ENCODE measurements around the gene GHDC. TPM values are rescaled to one million over a fixed set of nuclear protein-coding genes. Genes with fewer than 3 reads are reported as not detected.

The GHDC gene
- total RNA-seq, 1 donor from 2014 or later = 5.3 TPM

GRCh38 chr17:42236760-42237159, 42.5 kb upstream of the GHDC start:
- DNase-seq = no peak
- Mint-ChIP-seq H3K27me3 (ENCODE audit: unreplicated experiment) (no peaks in the 10 kb centered on the region), H3K4me3 (ENCODE audit: unreplicated experiment) (no peak overlapping the region), H3K27ac (ENCODE audit: unreplicated experiment) (no peak overlapping the region), H3K4me1 (ENCODE audit: low read depth, unreplicated experiment) (peaks cover under 1% of the 10 kb centered on the region), H3K9me3 (ENCODE audit: unreplicated experiment) (no peaks in the 10 kb centered on the region), H3K36me3 (ENCODE audit: unreplicated experiment) (no peaks in the 10 kb centered on the region)
- no peak for TF ChIP-seq CTCF (IDR thresholded peaks at IDR 0.05; ENCODE audit: partially characterized antibody, unreplicated experiment)

GRCh38 chr17:42233994-42234393, 39.7 kb upstream of the GHDC start:
- TF ChIP-seq CTCF (IDR thresholded peaks at IDR 0.05; ENCODE audit: partially characterized antibody, unreplicated experiment) = no peak
- no peaks in the 10 kb centered on the region for H3K27me3 Mint-ChIP-seq (ENCODE audit: unreplicated experiment)
- no peaks in the 10 kb centered on the region for H3K36me3 Mint-ChIP-seq (ENCODE audit: unreplicated experiment)
- H3K4me3 Mint-ChIP-seq (ENCODE audit: unreplicated experiment) = no peak overlapping the region
- H3K4me1 Mint-ChIP-seq (ENCODE audit: low read depth, unreplicated experiment) = peaks cover 4% of the 10 kb centered on the region
- no peak overlapping the region for H3K27ac Mint-ChIP-seq (ENCODE audit: unreplicated experiment)
- no peaks in the 10 kb centered on the region for H3K9me3 Mint-ChIP-seq (ENCODE audit: unreplicated experiment)
- DNase-seq = no peak

DNA sequence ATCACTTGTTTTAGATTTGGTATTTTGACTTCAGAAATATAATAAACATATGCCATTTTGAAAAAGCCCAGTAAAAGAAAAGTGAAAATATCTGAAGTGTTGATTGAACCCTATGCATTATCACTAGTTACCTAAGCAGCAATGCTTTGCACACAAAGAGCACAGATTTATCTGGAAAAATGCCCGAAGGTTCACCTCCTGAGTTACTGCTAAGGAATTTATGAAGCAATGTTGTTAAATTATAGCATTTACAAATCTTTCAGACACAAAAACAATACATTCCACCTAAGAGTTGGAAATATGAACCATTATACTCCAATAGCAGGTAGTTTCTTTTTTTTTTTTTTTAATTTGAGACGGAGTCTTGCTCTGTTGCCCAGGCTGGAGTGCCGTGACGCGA, 38.9 kb upstream of the GHDC start:
- Mint-ChIP-seq H3K4me3 (ENCODE audit: unreplicated experiment) (no peak overlapping the region), H3K9me3 (ENCODE audit: unreplicated experiment) (no peaks in the 10 kb centered on the region), H3K4me1 (ENCODE audit: low read depth, unreplicated experiment) (peaks cover 7% of the 10 kb centered on the region), H3K36me3 (ENCODE audit: unreplicated experiment) (no peaks in the 10 kb centered on the region), H3K27ac (ENCODE audit: unreplicated experiment) (no peak overlapping the region), H3K27me3 (ENCODE audit: unreplicated experiment) (no peaks in the 10 kb centered on the region)
- no peak for DNase-seq
- no peak for TF ChIP-seq CTCF (IDR thresholded peaks at IDR 0.05; ENCODE audit: partially characterized antibody, unreplicated experiment)

DNA sequence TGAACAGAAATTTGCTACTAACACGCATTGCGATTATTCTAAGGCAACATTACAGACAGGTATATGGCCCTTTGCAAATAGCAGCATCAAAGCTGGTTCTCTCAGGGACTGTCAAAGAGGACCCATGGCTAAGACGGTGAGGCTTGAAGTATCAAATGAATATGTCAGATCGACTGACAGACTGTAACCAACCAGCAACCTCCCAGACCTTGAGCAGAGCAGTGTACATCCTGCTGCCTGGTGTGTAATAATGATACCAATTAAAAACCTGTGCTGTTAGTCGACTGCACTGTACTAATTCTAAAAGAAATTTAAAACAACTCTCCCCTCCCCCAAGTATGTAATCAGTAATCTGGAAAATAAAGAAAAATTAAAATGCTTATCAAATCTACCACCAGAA, 35.9 kb upstream of the GHDC start:
- Mint-ChIP-seq H3K27ac (ENCODE audit: unreplicated experiment) (no peak overlapping the region), H3K27me3 (ENCODE audit: unreplicated experiment) (no peaks in the 10 kb centered on the region), H3K4me3 (ENCODE audit: unreplicated experiment) (no peak overlapping the region), H3K36me3 (ENCODE audit: unreplicated experiment) (no peaks in the 10 kb centered on the region), H3K4me1 (ENCODE audit: low read depth, unreplicated experiment) (peaks cover 7% of the 10 kb centered on the region), H3K9me3 (ENCODE audit: unreplicated experiment) (no peaks in the 10 kb centered on the region)
- DNase-seq = no peak
- TF ChIP-seq CTCF (IDR thresholded peaks at IDR 0.05; ENCODE audit: partially characterized antibody, unreplicated experiment) = no peak

DNA sequence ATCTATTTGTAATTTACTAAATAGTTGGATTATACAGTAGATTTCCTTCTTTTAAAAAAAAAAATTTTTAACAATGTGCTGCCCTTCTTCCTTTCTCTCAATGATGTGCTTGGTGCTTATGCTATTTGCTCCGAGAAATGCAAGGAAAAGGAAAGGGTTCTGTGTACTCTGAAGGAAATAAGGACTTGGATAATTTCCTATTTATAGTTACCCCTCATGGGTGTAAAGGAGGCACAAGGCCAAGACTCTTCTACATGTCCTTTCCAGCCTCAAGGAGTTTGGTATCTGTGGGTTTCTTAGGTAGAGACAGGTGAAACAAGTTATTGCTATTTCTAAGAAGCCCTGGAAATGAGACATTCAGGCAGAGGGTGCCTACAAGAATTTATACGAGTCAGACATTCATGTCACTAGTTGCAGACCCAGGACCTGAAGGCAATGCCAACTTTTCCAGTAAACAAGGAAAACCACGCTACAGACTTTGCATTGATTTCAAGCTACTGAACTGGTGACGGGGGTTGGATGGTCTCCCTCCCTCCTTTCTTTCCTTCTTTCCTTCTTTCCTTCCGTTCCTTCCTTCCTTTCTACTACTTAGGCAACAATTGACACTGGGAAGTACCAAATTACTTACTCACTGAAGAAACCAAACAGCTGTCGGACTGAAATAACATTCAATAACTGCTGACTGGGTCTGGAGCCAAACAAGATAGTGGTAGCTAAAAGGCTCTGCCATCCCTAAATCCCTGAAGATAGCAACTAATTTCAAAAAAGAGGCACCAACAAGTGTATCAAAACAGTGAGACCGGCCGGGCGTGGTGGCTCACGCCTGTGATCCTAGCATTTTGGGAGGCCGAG, 33.8 kb upstream of the GHDC start:
- H3K4me1 Mint-ChIP-seq (ENCODE audit: low read depth, unreplicated experiment) = peaks cover 7% of the 10 kb centered on the region
- no peak for DNase-seq
- TF ChIP-seq CTCF (IDR thresholded peaks at IDR 0.05; ENCODE audit: partially characterized antibody, unreplicated experiment) = no peak
- no peak overlapping the region for H3K27ac Mint-ChIP-seq (ENCODE audit: unreplicated experiment)
- no peaks in the 10 kb centered on the region for H3K9me3 Mint-ChIP-seq (ENCODE audit: unreplicated experiment)
- H3K36me3 Mint-ChIP-seq (ENCODE audit: unreplicated experiment) = no peaks in the 10 kb centered on the region
- no peak overlapping the region for H3K4me3 Mint-ChIP-seq (ENCODE audit: unreplicated experiment)
- H3K27me3 Mint-ChIP-seq (ENCODE audit: unreplicated experiment) = no peaks in the 10 kb centered on the region
